ENCODE measurements around the gene FAM110D.
A peak's percentile ranks its signal among the peaks of the same experiment; 100 is the strongest.

The FAM110D gene

GRCh38 chr1:26130695-26131094 is 28.2 kb upstream of the FAM110D start:
- no peak for DNase-seq

DNA sequence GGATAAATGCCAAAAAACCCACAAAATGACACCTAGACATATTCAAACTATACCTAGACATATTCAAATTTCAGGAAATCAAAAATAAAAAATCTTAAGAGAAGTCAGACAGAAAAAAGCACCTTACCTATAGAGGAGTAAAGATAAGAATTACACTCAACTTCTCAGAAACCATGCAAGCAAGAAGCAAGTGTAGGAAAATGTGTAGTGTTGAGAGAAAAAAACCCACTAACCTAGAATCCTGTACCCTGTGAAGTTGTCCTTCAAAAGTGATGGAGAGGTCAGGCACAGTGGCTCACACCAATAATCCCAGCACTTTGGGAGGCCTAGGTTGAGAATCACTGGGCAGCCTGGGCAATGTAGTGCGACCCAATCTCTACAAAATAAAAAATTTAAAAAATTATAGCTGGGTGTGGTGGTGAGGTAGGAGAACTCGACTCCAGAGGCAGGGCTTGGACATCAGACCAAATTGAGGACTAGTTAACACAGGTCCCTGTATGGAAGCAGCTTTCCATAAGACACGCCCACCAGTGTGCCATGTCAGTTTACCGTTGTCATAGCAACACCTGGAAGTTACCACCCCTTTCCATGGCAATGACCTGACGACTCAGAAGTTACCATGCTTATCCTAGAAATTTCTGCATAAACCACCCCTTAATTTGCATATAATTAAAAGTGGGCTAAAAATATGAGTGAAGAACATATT is 26.6 kb upstream of the FAM110D start:
- DNase-seq: no peak

- no peak for DNase-seq
Observed at GRCh38 chr1:26132834-26133167, 26.1 kb upstream of the FAM110D start.

DNA sequence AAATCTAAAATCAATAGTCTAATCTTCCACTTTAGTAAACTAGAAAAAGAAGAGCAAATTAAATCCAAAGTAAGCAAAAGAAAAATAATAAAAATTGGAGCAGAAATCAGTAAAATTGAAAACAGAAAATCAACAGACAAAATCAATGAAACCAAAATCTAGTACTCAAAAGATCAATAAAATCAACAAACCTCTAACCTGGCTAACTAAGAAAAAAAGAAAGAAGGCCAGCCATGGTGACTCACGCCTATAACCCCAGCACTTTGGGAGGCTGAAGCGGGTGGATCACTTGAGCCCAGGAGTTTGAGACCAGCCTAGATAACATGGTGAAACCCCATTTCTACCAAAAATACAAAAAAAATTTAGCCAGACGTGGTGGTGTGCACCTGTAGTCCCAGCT is 24.4 kb upstream of the FAM110D start:
- DNase-seq: no peak

- no peak for DNase-seq
Observed at GRCh38 chr1:26138974-26139558, 19.8 kb upstream of the FAM110D start.

DNA sequence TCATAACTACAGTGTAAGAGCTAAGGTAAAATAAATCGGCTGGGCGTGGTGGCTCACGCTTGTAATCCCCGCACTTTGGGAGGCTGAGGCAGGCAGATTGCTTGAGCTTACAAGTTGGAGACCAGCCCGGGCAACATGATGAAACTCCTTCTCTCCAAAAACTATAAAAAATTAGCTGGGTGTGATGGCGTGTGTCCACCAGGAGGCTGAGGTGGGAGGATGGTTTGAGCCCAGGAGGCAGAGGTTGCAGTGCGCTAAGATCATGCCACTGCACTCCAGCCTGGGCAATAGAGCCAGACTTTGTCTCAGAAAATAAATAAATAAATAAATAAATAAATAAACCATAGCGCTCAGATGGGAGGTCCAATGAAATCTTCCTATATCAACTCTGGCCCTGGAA is 16.7 kb upstream of the FAM110D start:
- no peak for DNase-seq

DNA sequence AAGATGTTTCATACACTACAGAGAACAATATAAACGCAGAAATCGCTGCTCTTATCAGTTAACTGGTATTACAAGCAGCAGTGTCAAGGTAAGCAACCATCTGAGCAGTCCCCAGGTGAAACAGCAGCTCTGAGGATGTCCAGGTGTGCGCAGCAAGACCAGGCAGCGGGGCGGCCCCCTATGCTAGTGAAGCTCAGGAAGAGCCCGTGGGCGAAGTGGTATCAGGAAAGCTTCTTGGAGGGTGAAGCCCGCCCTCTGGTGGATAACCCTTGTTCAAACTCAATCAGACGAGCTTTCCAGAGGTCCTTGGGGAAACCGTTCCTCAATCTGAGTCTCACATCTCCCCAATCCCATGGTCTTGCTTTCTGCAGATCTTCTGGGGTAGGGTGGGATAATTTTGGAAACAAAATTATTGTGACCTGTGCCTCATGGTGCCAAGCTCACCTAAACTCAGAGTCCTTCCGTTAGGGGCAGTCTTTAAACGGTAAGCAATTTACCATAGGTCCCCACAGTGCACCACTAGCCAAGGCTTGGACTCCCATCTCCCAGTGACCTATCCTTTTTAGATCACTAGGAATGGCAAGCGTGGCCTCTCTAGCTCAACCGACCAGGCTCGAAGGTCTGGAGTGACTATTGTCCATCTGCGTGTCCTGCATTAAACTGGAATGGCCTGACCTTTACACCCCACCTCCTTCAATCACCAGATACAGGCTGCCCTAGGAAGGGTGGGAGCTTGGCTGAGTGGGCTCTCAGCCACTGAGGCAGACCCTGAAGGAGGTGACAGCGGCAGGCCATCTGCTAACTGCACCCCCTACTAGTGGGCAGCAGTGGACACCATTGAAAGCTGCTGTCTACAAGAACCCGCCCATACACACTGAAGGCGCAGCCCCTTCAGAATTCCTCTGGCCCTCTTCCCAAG is 13.6 kb upstream of the FAM110D start:
- DNase-seq: peak; percentile 89

GRCh38 chr1:26145960-26146294 is 13.0 kb upstream of the FAM110D start:
- no peak for DNase-seq

GRCh38 chr1:26148887-26149286 is 10.0 kb upstream of the FAM110D start:
- no peak for DNase-seq

DNA sequence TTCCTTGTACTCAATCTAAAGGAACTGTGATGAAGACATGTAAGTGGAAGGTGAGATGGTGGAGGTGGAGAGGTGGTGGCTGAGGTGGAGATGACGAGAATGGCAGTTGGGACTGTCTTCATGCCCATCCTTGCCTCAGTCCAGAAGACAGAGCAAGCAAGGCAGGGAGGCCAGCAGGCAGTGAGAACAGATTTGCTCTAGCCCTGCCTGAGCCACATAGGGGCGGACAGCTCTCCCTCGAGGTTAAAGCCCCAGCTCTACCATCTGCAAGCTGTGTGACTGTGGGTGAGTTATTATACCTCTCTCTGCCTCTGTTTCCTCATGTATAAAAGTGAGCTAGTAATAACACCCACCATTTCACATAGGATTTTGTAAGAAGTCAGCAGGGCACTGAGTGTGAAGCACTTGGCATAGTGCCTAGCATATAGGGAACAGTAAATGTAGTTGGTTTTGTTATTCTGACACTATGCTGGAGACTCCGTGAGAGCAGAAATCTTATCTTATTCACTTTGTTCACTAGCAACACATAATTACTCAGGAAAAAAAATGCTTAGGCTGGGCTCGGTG is 4.8 kb upstream of the FAM110D start:
- DNase-seq: no peak

- no peak for DNase-seq
Observed at GRCh38 chr1:26154750-26155149, 4.1 kb upstream of the FAM110D start.

GRCh38 chr1:26155370-26156284 is 3.3 kb upstream of the FAM110D start:
- no peak for DNase-seq

GRCh38 chr1:26156285-26157038 is 2.4 kb upstream of the FAM110D start:
- peak; percentile 18 for DNase-seq

DNA sequence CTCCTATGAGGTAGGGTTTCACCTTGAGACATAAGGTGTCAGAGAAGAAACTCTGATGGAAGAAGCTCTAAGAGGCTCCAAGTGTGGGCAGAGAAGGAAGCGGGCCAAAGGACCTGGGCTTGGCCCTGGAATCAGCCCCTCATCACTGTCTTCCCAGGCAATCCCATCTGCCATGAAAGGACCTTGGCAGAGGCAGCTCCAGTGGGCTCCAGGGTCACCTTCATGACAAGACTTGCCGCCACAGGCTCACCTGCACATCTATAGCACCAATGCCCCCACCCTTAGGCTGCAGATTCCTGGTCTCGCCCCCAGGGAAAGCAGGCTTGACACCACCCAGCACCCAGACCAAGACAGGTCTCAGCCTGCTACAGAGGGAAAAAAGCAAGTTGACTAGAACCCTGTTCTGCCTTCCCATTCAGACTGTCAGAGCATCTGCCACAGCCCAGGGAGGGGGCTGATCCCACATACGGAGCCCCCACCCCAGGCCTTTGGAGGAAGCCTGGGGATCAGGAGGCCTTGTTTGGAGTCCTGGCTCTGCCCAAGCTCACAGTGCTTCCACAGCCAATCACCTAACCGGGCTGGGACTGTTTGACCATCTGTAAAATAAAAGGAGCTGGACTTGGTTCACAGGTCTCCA is 490 bp upstream of the FAM110D start:
- DNase-seq: no peak

- no peak for DNase-seq
Observed at GRCh38 chr1:26159743-26160039, 812 bp downstream of the FAM110D start.

GRCh38 chr1:26160527-26161414 is 1.9 kb downstream of the FAM110D start:
- no peak for DNase-seq

- peak; percentile 48 for DNase-seq
Observed at GRCh38 chr1:26161415-26162219, 2.7 kb downstream of the FAM110D start.

DNA sequence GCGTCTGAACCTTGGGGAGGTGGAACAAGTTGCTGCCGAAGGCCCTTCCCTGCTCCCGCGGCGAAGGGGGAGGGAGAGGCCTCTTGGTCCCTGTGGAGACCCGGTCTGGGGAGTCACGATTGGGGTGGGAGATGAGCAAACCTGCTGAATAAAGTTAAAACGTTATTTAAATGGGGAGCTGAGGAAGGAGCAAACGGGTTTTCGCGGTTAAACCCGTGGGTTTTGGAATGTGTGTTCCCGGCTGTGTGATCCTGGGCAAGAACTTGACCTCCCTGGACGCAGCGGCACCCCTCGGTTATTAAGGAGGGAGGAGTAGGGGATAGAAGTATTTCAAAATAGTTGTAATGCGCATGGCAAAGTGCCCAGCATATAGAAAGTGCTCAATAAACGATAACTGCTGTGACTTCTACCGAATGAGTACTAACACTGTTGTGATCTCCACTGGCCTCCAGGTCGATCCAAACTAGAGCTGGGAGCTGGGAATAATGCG is 3.4 kb downstream of the FAM110D start:
- DNase-seq: no peak

GRCh38 chr1:26163684-26164035 is 4.8 kb downstream of the FAM110D start:
- no peak for DNase-seq
